Measurements from ENCODE around the gene CSTF2.

CSTF2 gene

DNA sequence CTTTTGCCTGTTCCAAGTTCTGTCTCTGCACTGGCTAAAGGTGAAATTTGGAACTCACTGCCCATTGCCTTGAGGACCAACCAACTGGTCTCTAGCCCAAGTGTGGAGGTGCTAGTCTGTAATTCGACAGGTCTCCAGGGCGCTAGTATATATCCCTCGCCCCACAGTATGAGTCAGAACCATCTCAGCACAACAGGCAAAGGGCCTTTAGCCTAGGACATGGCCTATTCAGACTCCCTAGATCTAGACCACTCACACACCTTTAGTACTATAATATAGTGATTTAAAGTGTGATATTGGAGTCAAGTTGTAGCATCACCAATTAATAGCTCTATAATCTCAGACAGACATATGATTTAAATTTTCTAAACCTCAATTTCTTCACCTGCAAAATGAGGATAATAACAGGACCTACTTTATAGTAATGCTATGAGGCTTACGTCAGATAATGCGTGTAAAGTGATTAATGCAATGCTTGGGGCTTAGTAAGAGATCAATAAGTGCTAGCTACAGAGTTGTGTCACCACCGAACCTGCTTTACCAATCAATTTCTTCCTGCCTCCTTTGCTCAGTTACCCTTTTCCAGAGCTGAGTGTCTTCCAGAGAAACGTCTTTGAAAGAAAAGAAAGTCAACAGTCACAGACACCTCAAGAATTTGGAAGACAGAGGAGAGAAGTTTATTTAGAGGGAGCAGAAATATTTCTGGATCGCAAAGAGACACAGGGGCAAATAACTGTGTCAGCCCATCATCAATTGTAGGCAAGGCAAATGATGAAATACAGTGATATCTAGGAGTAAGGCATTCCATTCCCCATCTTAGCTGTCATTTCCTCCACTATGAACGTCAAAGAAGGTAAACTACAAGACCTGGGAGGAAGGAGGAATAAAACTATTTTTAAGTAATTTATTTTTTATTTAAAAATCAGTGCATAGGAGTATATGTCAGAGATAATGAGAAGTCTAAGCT, 51.7 kb downstream of the CSTF2 start:
- DNase-seq: no peak

GRCh38 chrX:100874325-100874724, 54.1 kb downstream of the CSTF2 start, which contains the start of gene NOX1:
Gene NOX1, minus strand, starts transcription at chrX:100874359. Its CDS starts 220 bp downstream, at chrX:100874139.
- DNase-seq: no peak

- DNase-seq: no peak
Observed at GRCh38 chrX:100880368-100880767, 60.2 kb downstream of the CSTF2 start.

GRCh38 chrX:100883654-100884053, 63.5 kb downstream of the CSTF2 start:
- no peak for DNase-seq
